Fibroblast of pulmonary artery (primary cell): ENCODE measurements around the gene GSG1L.

Experiments used
- DNase-seq: peaks from one replicate; pipeline ENCODE4 v3.0.0-alpha.2; 2010; ENCODE audit warnings: low read depth
- H3K4me3 ChIP-seq: replicated peaks from 2 replicates; pipeline ENCODE4 v1.5.1; 2011; ENCODE audit warnings: low read depth, mild to moderate bottlenecking, control low read depth, low read length, moderate library complexity
- CTCF ChIP-seq: IDR thresholded peaks from 2 replicates; pipeline ENCODE4 v1.5.1; 2011; ENCODE audit warnings: mild to moderate bottlenecking, control low read depth, low read length, inconsistent platforms; ENCODE audit errors: missing control alignments

The GSG1L gene

GRCh38 chr16:27911486-27911885 lies 152.0 kb downstream of the GSG1L start:
- no peak for DNase-seq
- H3K4me3 ChIP-seq: no peak overlapping the region
- no peak for TF ChIP-seq CTCF

- H3K4me3 ChIP-seq: no peak overlapping the region
- no peak for DNase-seq
- no peak for TF ChIP-seq CTCF
Observed at GRCh38 chr16:27907457-27907972, 156.0 kb downstream of the GSG1L start.

GRCh38 chr16:27906883-27907282 lies 156.6 kb downstream of the GSG1L start:
- DNase-seq: no peak
- no peak overlapping the region for H3K4me3 ChIP-seq
- TF ChIP-seq CTCF: no peak

- no peak for TF ChIP-seq CTCF
- DNase-seq: no peak
- no peak overlapping the region for H3K4me3 ChIP-seq
Observed at GRCh38 chr16:27903046-27903655, 160.4 kb downstream of the GSG1L start.

- H3K4me3 ChIP-seq: no peak overlapping the region
- no peak for DNase-seq
- TF ChIP-seq CTCF: no peak
Observed at GRCh38 chr16:27902551-27902950, 161.0 kb downstream of the GSG1L start.

- DNase-seq: no peak
- no peak overlapping the region for H3K4me3 ChIP-seq
- TF ChIP-seq CTCF: no peak
Observed at GRCh38 chr16:27901956-27902355, 161.6 kb downstream of the GSG1L start.

- TF ChIP-seq CTCF: no peak
- H3K4me3 ChIP-seq: no peak overlapping the region
- no peak for DNase-seq
Observed at GRCh38 chr16:27899736-27900135, 163.8 kb downstream of the GSG1L start.
